NCI-H82 (cell line): ENCODE results near the gene EIF4E2.

Experiments used
- DNase-seq: peaks from one replicate; lab custom pipeline; 2025; lab: John Stamatoyannopoulos, UW

Gene EIF4E2

DNA sequence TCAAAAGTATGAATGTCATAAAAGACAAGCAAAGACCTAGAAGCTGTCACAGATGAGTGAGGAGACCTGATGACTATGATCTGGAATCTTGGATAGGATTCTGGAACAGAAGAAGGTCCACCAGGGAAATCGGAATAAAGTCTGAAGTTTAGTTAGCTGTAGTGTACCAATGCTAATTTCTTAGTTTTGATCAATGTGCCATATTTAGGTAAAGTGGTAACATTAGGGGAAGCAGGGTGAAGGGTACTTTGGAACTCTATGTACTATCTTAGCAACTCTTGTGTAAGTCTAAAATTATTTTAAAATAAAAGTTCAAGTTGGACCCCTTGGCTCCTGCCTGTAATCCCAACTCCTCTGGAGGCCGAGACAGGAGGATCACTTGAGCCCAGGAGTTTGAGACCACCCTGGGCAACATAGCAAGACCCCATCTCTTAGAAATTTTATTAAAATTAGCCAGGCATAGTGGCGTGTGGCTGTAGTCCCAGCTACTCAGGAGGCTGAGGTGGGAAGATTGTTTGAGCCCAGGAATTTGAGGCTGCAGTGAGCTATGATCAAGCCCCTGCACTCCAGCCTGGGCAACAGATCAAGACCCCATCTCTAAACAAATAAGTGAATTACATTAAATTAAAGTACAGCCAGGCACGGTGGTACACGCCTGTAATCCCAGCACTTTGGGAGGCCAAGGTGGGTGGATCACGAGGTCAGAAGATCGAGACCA lies 47.0 kb downstream of the EIF4E2 start:
- DNase-seq = no peak

GRCh38 chr2:232598293-232598692 lies 47.8 kb downstream of the EIF4E2 start:
- no peak for DNase-seq

DNA sequence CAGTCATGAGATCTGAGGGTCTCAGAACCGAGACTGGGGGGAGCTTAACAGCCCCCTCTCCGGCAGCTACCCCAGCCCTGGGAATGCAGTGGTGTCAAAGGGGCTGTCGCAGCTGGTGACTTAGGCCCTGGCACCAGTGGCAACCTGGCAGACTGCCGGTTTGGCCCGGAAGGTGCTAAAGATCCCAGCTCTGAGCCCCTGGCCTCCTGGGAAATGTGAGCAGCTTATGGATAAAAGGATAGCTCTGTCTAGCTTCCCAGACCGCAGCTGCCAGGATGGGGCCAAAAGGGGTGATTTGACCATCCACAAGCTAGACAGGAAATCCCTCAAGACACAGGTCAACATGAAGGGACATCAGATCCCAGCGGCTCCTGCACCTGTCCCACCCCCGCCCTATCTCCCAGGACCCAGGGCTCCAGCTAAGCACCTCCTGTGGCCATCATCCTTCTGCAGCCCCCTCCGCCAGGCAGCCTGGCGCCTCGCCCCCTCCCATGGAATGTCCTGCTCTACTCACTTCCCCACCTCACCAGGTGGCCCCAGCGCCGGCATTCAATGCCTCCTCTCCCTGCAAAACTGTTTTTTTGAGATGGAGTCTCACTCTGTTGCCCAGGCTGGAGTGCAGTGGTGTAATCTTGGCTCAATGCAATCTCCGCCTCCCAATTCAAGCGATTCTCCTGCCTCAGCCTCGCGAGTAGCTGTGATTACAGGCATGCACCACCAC lies 49.7 kb downstream of the EIF4E2 start:
- peak; percentile 80 for DNase-seq

DNA sequence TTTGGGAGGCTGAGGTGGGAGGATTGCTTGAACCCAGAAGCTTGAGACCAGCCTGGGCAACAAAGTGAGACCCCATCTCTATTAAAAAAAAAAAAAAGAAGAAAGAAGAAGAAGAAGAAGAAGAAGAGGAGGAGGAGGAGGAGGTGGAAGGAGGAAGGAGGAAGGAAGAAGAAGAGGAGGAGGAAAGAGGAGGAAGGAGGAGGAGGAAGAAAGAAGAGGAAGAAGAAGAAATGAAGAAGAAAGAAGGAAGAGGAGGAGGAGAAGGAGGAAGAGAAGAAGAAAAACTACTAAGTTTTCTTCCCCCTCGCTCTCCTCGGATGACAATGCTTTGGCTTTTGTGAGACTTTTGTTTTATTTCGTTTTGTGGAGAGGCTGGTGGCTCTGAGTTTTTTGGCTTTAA lies 52.8 kb downstream of the EIF4E2 start:
- no peak for DNase-seq

DNA sequence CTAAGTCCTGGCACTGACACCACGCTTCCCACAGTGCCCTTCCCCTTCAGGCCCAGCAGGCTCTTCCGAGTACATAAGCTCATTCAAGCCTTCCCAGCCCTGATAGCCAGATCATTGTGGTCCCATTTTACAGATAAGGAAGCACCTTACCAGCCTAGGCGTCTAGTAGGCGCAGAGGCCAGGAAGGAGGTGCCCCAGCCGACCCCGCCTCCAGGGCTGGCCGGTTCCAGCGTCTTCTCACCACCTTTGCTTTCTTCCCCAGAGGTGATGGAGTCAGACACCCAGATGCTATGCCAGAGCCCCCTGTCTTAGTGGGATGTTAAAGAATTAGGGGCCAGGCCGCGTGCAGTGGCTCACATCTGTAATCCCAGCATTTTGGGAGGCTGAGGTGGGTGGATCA lies 54.0 kb downstream of the EIF4E2 start:
- DNase-seq = no peak

- DNase-seq = no peak
Observed at GRCh38 chr2:232607011-232607410, 56.5 kb downstream of the EIF4E2 start.

GRCh38 chr2:232609607-232610006 lies 59.1 kb downstream of the EIF4E2 start:
- no peak for DNase-seq

- DNase-seq = no peak
Observed at GRCh38 chr2:232610081-232610480, 59.6 kb downstream of the EIF4E2 start.

- DNase-seq = no peak
Observed at GRCh38 chr2:232611061-232611460, 60.6 kb downstream of the EIF4E2 start.

- DNase-seq = peak; percentile 82
Observed at GRCh38 chr2:232611559-232612218, 61.2 kb downstream of the EIF4E2 start.

- no peak for DNase-seq
Observed at GRCh38 chr2:232613538-232614134, 63.1 kb downstream of the EIF4E2 start.

- no peak for DNase-seq
Observed at GRCh38 chr2:232615339-232615738, 64.8 kb downstream of the EIF4E2 start.
